GM19099 (cell line): ENCODE results near the gene CAMKK2.

ENCODE experiments used
- POLR2A ChIP-seq: IDR thresholded peaks from 3 replicates; pipeline ENCODE4 v1.6.1; 2011; ENCODE audit warnings: low read depth; ENCODE audit not compliant: insufficient read length; ENCODE audit errors: extremely low read depth

Gene CAMKK2

GRCh38 chr12:121304306-121304705, 7.8 kb upstream of the CAMKK2 start:
- no peak for TF ChIP-seq POLR2A

- TF ChIP-seq POLR2A, result no peak
These were observed 5.4 kb upstream of the CAMKK2 start for GRCh38 chr12:121301876-121302275.

- no peak for TF ChIP-seq POLR2A
These were observed 3.7 kb upstream of the CAMKK2 start for GRCh38 chr12:121300083-121300819.

DNA sequence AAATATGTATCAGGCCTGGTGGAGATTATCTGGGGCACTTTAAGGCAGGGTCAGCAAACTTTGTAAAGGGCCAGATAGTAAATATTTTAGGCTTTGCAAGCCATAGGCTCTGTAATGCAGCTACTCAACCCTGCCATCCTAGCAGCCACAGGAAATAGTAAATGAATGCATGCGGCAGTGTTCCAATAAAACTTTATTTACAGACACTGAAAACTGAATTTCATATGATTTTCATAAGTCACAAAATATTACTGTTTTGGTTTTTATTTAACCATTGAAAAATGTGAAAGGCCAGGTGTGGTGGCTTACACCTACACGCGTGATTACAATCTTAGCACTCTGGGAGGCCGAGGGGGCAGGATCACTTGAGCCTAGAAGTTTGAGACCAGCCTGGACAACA, 3.2 kb upstream of the CAMKK2 start:
- TF ChIP-seq POLR2A, result no peak

GRCh38 chr12:121297435-121297991, 1.0 kb upstream of the CAMKK2 start:
- TF ChIP-seq POLR2A, result no peak

- no peak for TF ChIP-seq POLR2A
These were observed 527 bp downstream of the CAMKK2 start for GRCh38 chr12:121295746-121296617.

GRCh38 chr12:121295116-121295745, 1.3 kb downstream of the CAMKK2 start:
- peak; percentile 12 for TF ChIP-seq POLR2A

DNA sequence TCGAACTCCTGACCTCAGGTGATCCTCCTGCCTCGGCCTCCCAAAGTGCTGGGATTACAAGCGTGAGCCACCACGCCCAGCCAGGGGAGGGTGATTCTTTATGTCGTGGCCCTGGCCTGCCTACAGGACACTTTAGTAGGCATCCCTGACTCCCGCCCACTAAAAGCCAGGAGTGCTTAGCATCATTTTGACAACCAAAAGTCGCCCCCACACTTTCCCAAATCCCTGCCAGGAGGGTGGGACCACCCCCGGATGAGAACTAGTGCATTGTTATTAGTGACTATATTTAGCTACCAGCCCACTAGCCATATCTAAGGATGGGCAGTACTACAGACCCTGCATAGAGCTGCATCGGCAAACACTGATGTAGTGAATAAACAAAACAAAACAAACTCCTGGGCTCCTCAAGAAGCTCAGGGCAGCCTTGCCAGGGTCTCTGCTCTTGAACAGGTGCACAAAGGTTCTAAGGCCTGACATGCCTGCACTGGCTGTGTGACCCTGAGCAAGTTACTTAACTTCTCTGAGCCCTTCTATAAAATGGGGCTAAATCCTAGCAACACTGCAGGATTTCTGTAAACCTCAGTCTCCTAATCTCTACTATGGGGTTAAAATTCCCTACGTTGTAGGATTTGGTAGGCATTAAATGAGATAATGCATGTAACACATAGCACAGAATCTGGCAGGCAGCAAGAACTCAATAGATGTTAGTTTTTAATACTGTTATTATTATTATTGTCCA, 2.2 kb downstream of the CAMKK2 start:
- no peak for TF ChIP-seq POLR2A

- TF ChIP-seq POLR2A, result no peak
These were observed 2.9 kb downstream of the CAMKK2 start for GRCh38 chr12:121293603-121294002.

DNA sequence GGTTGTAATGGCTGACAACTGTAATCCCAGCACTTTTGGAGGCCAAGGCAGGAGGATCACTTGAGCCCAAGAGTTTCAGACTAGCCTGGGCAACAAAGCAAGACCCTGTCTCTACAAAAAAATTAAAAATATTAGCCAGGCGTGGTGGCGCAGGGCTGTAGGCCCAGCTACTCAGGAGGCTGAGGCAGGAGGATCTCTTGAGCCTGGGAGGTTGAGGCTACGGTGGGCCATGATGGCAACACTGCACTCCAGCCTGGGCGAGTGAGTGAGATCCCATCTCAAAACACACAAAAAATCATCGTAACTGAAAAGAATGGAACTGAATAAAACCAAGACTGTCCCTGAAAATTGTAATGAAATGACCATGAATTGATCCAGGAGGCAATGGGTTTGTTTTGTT, 6.1 kb downstream of the CAMKK2 start:
- TF ChIP-seq POLR2A, result no peak

DNA sequence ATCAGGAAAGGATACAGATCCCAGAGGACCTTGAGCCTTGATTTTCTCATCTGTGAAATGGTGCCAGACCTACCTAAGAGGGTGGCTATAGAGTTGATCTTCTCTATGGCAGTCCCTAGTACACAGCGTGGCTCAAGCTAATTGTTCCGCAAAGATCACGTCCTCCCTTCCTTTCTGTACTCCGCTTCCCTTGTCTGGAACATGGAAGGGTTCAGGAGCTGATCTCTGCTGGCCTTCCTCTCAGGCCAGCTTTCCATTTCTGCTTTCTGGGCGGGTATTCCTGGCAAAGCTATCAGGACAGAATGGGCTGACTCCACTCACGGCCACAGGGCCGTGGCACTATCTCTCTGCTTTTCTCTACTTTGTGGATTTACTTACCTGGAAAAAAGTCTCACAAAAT, 6.5 kb downstream of the CAMKK2 start:
- no peak for TF ChIP-seq POLR2A

GRCh38 chr12:121288986-121289385, 7.5 kb downstream of the CAMKK2 start:
- no peak for TF ChIP-seq POLR2A

- no peak for TF ChIP-seq POLR2A
These were observed 8.2 kb downstream of the CAMKK2 start for GRCh38 chr12:121288158-121288845.
